Hepatic stellate cell (primary cell): Measurements from ENCODE around the gene BEST2.

Experiments
- DNase-seq: peaks from one replicate; pipeline ENCODE4 v3.0.0; 2011; ENCODE audit warnings: low spot score

BEST2 gene

GRCh38 chr19:12801466-12802266 lies 50.1 kb downstream of the BEST2 start, which contains the start of the genes PRDX2 and THSD8:
PRDX2 (minus strand) TSS chr19:12801800; CDS start chr19:12801261, 539 bp downstream.
THSD8 (plus strand) TSS chr19:12802069; CDS start chr19:12802072, 3 bp downstream.
- DNase-seq = peak; percentile 73

- DNase-seq = peak; percentile 49
Measured at GRCh38 chr19:12802267-12803106, 50.9 kb downstream of the BEST2 start.

GRCh38 chr19:12804051-12804450 lies 52.5 kb downstream of the BEST2 start:
- no peak for DNase-seq

- DNase-seq = peak; percentile 95
Measured at GRCh38 chr19:12806242-12807081, 54.9 kb downstream of the BEST2 start, which contains the start of gene RNASEH2A. RNASEH2A (plus strand) TSS chr19:12806584; CDS start chr19:12806674, 90 bp downstream.
